Coronary artery (tissue), 2 donors: ENCODE measurements around the gene NFIB.
A peak's percentile ranks its signal among the peaks of the same experiment; 100 is the strongest.

Source experiments
- DNase-seq: peaks from one replicate; pipeline ENCODE4 v3.0.0-alpha.2; 2017; ENCODE audit warnings: low spot score
- H3K27ac ChIP-seq, 2 donors: fragments of 200-600 bp; sonication (generic); one replicate each; pipeline ENCODE4 v1.5.1; 2016 to 2019
- H3K4me3 ChIP-seq: fragments of 200-600 bp; sonication (generic); 2 replicates; pipeline ENCODE4 v1.5.1; 2016; ENCODE audit warnings: mild to moderate bottlenecking, moderate library complexity
- TF ChIP-seq, protein P1 (sequence below): fragments of 200-600 bp; sonication (generic); IDR thresholded peaks from one replicate; pipeline ENCODE4 v1.5.1; 2019; ENCODE audit warnings: antibody characterized with exemption

The NFIB gene

DNA sequence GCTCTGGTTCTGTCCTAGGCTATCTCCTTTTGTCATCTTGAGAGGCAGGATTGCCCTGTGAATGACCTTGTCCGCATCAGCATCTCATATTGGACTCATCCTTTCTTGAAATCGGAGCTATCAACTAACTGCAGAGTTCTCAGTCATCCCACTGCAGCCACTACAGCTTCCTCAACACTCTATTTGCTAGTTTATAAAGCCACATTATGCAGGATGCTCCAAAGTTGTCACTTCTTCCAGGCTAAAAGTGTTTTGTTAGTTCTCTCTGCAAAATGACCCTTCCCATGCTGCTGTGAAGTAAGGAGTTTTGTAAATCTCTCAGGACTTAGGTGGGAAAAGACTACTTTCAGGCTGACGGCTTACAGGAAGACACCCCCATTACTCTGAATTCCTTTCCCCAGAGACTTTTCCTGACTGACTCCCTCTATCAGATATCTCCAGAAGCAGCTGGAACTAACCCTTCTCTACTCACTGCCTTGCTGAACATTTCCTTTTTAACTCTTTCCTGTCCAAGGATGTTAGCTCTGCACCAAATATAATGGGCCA lies 257.6 kb downstream of the NFIB start:
- TF ChIP-seq, protein P1, sequence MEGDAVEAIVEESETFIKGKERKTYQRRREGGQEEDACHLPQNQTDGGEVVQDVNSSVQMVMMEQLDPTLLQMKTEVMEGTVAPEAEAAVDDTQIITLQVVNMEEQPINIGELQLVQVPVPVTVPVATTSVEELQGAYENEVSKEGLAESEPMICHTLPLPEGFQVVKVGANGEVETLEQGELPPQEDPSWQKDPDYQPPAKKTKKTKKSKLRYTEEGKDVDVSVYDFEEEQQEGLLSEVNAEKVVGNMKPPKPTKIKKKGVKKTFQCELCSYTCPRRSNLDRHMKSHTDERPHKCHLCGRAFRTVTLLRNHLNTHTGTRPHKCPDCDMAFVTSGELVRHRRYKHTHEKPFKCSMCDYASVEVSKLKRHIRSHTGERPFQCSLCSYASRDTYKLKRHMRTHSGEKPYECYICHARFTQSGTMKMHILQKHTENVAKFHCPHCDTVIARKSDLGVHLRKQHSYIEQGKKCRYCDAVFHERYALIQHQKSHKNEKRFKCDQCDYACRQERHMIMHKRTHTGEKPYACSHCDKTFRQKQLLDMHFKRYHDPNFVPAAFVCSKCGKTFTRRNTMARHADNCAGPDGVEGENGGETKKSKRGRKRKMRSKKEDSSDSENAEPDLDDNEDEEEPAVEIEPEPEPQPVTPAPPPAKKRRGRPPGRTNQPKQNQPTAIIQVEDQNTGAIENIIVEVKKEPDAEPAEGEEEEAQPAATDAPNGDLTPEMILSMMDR: no peak
- Histone ChIP-seq H3K4me3 (no peak overlapping the region), H3K27ac (no peak overlapping the region)
- no peak for DNase-seq

DNA sequence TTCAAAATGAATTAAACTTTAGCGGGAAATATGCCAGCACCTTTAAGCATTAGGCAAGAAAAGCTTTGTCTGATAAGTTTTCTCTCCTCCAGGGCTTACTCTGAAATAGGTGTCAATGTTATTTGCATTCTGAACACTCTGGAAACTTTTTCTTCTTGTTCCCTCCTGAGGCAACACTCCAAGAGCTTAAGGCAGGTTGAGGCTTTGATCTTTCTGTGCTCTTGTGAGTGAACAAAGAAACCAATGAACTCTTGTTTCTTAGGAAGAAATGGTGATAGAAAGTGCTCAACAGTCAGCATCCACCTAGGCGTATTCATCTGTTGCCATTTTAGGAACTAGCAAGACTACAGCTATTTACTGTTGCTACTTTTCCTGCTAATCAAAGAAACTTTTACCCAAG lies 259.8 kb downstream of the NFIB start:
- no peak overlapping the region for H3K27ac ChIP-seq
- no peak overlapping the region for H3K4me3 ChIP-seq
- TF ChIP-seq, protein P1: no peak
- no peak for DNase-seq

- TF ChIP-seq, protein P1: no peak
- Histone ChIP-seq H3K4me3 (peak overlapping the region; percentile 25), H3K27ac (no peak overlapping the region)
- DNase-seq: no peak
Measured at GRCh38 chr9:14052359-14052758, 261.6 kb downstream of the NFIB start.

GRCh38 chr9:14051419-14051818 lies 262.5 kb downstream of the NFIB start:
- Histone ChIP-seq H3K4me3 (no peak overlapping the region), H3K27ac (peak overlapping the region in 1 of 2 donors; percentile 1)
- TF ChIP-seq, protein P1: no peak
- no peak for DNase-seq

DNA sequence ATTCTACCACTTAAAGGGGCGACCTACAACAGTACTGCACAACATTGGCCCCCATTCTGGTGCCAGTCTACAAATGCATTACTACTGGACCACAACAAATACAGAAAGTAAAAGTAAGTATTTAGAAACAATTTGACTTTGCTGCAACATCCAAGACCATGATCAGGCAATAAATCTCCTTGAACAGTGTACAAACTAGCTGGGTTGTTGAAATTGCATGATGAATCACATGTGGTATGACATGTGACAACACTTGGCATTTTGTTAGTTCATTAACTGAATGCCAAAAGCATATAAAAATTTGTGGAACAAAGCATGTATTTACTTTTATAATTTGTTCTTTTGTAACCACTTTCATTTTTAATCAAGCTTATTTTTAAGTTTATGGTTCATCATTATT lies 270.5 kb downstream of the NFIB start:
- TF ChIP-seq, protein P1: no peak
- no peak overlapping the region for H3K27ac ChIP-seq
- H3K4me3 ChIP-seq: no peak overlapping the region
- DNase-seq: no peak

- H3K4me3 ChIP-seq: no peak overlapping the region
- TF ChIP-seq, protein P1: no peak
- DNase-seq: no peak
Measured at GRCh38 chr9:14037331-14037730, 276.6 kb downstream of the NFIB start.

GRCh38 chr9:14033067-14033466 lies 280.9 kb downstream of the NFIB start:
- H3K27ac ChIP-seq: no peak overlapping the region
- TF ChIP-seq, protein P1: no peak
- DNase-seq: no peak
- H3K4me3 ChIP-seq: no peak overlapping the region

More at GRCh38 chr9:14037331-14037730, 276.6 kb downstream of the NFIB start:
- no peak overlapping the region for H3K27ac ChIP-seq
